WERI-Rb-1 (cell line): ENCODE measurements around the gene PPP1R16B.

Experiments used
- DNase-seq: peaks from one replicate; pipeline ENCODE4 v3.0.0-alpha.2; 2020
- H3K27ac ChIP-seq: fragments of 250-450 bp; sonication (Bioruptor Pico); 2 replicates; pipeline ENCODE4 v1.5.1; 2020; ENCODE audit warnings: mild to moderate bottlenecking, moderate library complexity
- H3K27me3 ChIP-seq: fragments of 250-450 bp; sonication (Bioruptor Pico); 2 replicates; pipeline ENCODE4 v1.5.1; 2021; ENCODE audit warnings: mild to moderate bottlenecking, low read depth, moderate library complexity; ENCODE audit not compliant: insufficient read depth, severe bottlenecking
- H3K36me3 ChIP-seq: fragments of 250-450 bp; sonication (Bioruptor Pico); 2 replicates; pipeline ENCODE4 v1.5.1; 2020; ENCODE audit warnings: mild to moderate bottlenecking, moderate library complexity
- H3K4me3 ChIP-seq: 2 replicates; pipeline ENCODE4 v1.5.1; 2011; ENCODE audit warnings: low read depth, mild to moderate bottlenecking, control low read depth, low read length
- H3K9me3 ChIP-seq: fragments of 250-450 bp; sonication (Bioruptor Pico); 2 replicates; pipeline ENCODE4 v1.5.1; 2021; ENCODE audit warnings: mild to moderate bottlenecking, moderate library complexity; ENCODE audit not compliant: severe bottlenecking
- TF ChIP-seq, protein P1 (sequence below): IDR thresholded peaks from 2 replicates; pipeline ENCODE4 v1.5.1; 2011; ENCODE audit warnings: low read depth, mild to moderate bottlenecking, control low read depth, inconsistent platforms, low read length

PPP1R16B gene

DNA sequence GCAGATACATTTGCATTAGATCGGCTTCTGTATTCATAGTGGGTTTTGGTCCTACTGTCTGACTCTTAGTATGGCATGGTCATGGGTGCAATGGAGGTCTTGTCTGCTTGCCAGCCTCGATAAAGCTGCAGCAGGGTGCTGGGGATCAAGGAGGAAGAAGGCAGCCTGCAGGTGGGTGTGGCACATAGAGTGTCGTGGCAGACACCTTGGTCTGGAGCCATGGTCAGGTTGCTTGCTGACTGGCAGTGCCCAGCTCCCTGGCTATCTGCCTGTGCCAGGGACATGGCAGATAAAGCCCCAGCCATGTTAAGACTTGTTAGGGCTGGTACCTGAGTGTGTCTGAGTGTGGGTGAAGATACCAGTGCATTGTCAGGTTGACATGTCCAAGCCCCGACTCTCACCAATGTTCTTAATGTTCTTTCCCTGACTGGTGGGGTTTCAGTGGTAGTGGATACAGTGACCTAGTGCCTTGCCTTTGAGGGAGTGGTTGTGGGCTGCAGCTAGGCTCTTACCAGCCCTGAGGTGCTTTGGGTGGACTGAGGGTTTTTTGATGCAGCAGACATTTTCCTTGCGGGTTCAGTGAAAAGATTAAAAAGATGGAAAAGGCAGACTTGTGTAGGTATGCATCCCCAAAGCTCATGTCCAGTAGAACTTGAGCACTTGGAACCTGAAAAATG is 122.5 kb downstream of the PPP1R16B start:
- Histone ChIP-seq H3K27me3 (no peaks in the 10 kb centered on the region), H3K36me3 (peaks cover 43% of the 10 kb centered on the region)

DNA sequence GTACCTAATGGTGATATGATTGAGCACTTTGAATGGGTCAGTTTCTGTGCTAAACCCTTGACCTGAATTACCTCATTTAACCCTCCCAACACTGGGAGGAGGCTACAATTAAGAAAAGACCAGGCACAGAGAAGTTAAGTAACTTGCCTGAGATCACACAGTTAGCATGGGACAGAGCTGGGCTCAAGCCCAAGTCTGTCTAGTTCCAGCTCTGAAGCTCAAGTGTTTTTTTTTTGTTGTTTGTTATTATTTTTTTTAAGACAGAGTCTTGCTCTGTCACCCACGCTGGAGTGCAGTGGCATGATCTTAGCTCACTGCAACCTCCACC is 124.7 kb downstream of the PPP1R16B start:
- no peak for DNase-seq
- Histone ChIP-seq H3K36me3 (peaks cover 48% of the 10 kb centered on the region), H3K4me3 (no peak overlapping the region), H3K27me3 (no peaks in the 10 kb centered on the region), H3K27ac (no peak overlapping the region), H3K9me3 (peaks cover 6% of the 10 kb centered on the region)
- TF ChIP-seq, protein P1, sequence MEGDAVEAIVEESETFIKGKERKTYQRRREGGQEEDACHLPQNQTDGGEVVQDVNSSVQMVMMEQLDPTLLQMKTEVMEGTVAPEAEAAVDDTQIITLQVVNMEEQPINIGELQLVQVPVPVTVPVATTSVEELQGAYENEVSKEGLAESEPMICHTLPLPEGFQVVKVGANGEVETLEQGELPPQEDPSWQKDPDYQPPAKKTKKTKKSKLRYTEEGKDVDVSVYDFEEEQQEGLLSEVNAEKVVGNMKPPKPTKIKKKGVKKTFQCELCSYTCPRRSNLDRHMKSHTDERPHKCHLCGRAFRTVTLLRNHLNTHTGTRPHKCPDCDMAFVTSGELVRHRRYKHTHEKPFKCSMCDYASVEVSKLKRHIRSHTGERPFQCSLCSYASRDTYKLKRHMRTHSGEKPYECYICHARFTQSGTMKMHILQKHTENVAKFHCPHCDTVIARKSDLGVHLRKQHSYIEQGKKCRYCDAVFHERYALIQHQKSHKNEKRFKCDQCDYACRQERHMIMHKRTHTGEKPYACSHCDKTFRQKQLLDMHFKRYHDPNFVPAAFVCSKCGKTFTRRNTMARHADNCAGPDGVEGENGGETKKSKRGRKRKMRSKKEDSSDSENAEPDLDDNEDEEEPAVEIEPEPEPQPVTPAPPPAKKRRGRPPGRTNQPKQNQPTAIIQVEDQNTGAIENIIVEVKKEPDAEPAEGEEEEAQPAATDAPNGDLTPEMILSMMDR = no peak

More for the DNA sequence above, 122.5 kb downstream of the PPP1R16B start:
- TF ChIP-seq, protein P1 = no peak
- Histone ChIP-seq H3K9me3 (peaks cover 6% of the 10 kb centered on the region), H3K4me3 (peak overlapping the region; percentile 99; the same call in 1 of the 2 replicates), H3K27ac (no peak overlapping the region)
- no peak for DNase-seq

DNA sequence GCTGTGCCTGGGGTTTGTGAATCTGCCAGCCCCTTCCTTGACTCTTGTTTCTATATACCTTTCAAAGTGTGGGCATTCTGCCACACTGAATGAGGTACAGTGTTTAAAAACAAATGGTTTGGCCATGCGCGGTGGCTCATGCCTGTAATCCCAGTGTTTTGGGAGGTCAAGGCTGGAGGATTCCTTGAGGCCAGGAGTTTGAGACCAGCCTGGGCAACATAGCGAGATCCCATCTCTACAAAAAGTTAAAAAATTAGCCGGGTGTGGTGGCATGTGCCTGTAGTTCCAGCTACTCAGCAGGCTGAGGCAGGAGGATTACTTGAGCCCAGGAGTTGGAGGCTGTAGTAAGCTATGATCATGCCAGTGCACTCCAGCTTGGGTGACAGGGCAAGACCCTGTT is 126.5 kb downstream of the PPP1R16B start:
- Histone ChIP-seq H3K9me3 (no peaks in the 10 kb centered on the region), H3K4me3 (no peak overlapping the region), H3K36me3 (peaks cover 58% of the 10 kb centered on the region), H3K27me3 (no peaks in the 10 kb centered on the region), H3K27ac (no peak overlapping the region)
- TF ChIP-seq, protein P1 = no peak
- DNase-seq = no peak

DNA sequence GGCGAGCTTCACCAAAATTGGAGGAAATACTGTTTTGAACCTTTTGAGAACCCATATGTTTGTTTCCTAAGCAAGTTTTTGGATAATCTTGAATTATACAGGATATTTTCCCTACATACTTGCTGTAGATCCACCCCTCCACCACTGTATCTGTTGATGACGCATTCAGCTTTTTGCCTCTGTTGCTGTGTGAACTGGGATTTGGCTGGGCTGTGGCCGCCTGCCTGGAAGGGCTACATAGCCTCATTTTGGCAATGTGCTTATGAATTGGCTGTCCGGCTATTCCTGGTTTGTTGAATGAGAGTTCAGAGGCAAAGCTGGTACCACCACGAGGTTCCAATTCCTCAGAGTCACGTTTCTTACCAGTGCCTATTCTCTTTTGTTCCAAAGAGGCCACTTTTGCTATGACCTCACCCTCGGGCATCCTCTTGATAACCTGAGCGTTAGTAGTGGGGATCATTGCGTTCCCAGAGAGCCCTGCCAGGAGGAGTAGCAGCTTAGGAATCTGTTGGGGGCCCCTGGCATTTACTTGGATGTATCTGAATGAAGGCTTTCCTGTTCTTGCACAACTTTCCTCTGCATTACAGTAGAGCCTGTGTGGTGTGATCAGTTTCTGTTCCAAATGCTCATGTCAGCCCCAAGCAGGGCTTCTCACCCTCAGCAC is 127.1 kb downstream of the PPP1R16B start:
- no peaks in the 10 kb centered on the region for H3K27me3 ChIP-seq
- TF ChIP-seq, protein P1 = no peak
- H3K9me3 ChIP-seq = no peaks in the 10 kb centered on the region
- no peak overlapping the region for H3K4me3 ChIP-seq
- H3K36me3 ChIP-seq = peaks cover 62% of the 10 kb centered on the region
- DNase-seq = no peak
- H3K27ac ChIP-seq = no peak overlapping the region

DNA sequence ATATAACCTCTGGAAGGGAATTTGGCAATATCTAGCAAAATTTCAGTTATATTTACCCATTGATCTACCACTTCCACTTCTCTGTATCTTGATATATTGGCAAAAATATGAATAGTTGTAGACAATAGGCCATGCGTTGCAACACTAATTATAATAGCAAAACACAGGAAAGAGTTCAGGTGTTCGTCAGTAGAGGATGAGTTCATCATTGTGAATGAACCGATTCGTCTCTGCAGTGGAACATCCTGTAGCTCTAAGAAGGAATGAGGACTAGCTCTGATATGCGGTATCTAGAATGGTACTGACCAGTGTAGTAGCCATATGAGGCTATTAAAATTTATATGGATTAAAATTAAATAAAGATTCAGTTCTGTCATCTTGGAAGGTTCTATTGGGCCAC is 129.0 kb downstream of the PPP1R16B start:
- no peaks in the 10 kb centered on the region for H3K9me3 ChIP-seq
- no peak overlapping the region for H3K27ac ChIP-seq
- no peaks in the 10 kb centered on the region for H3K27me3 ChIP-seq
- peaks cover 55% of the 10 kb centered on the region for H3K36me3 ChIP-seq
- TF ChIP-seq, protein P1 = no peak
- DNase-seq = no peak
- no peak overlapping the region for H3K4me3 ChIP-seq
